Activated CD4-positive, alpha-beta T cell treated with anti-CD3 and anti-CD28 coated beads, Interleukin-2, Interleukin-4, amounts not matched to agents 100 ng/mL and 50 ng/mL, durations not matched to agents 16 hours and 8 hours (primary cell): ENCODE measurements around the gene ZBTB11.
"Not testable (repeated sequence)": the region's sequence is repeated elsewhere in the genome, so short reads cannot be mapped to it uniquely, and the experiment has no call there.

Source experiments
- DNase-seq: peaks from one replicate; pipeline ENCODE4 v3.0.0-alpha.2; 2020; ENCODE audit warnings: low spot score

The ZBTB11 gene, protein sequence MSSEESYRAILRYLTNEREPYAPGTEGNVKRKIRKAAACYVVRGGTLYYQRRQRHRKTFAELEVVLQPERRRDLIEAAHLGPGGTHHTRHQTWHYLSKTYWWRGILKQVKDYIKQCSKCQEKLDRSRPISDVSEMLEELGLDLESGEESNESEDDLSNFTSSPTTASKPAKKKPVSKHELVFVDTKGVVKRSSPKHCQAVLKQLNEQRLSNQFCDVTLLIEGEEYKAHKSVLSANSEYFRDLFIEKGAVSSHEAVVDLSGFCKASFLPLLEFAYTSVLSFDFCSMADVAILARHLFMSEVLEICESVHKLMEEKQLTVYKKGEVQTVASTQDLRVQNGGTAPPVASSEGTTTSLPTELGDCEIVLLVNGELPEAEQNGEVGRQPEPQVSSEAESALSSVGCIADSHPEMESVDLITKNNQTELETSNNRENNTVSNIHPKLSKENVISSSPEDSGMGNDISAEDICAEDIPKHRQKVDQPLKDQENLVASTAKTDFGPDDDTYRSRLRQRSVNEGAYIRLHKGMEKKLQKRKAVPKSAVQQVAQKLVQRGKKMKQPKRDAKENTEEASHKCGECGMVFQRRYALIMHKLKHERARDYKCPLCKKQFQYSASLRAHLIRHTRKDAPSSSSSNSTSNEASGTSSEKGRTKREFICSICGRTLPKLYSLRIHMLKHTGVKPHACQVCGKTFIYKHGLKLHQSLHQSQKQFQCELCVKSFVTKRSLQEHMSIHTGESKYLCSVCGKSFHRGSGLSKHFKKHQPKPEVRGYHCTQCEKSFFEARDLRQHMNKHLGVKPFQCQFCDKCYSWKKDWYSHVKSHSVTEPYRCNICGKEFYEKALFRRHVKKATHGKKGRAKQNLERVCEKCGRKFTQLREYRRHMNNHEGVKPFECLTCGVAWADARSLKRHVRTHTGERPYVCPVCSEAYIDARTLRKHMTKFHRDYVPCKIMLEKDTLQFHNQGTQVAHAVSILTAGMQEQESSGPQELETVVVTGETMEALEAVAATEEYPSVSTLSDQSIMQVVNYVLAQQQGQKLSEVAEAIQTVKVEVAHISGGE

DNA sequence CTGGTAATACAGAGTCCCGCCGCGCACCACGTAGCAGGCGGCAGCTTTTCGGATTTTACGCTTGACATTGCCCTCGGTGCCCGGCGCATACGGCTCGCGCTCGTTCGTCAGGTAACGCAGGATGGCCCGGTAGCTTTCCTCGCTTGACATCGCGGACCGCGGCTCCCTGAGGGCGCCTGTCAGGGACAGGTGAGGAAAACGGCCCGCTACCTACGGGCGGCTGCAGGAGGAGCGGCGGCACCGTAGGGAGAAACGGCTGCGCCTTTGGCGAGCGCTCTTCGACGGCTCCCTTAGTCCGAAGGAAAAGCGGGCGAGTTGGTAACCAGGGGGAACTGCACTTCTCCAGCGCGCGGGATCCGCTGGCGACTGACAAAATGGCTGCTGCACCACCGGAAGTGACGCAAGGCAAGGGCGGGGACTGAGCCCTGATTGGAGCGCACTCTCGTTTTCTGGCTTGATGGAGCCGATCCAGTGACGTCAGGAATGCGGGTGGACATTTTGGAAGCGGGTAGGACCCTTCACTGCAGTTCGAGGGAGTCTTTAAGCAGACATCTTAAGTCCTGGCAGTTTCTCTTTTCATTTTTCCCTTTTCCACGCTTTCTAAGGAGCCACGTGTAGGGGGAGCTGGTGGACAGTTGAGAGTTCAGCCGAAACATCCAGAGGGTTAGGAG, at the start of gene ZBTB11:
Gene ZBTB11 (minus strand): TSS at position 368 of the 671 bp plus-strand sequence. CDS start 218 bp downstream, at position 150.
- DNase-seq: peak; percentile 100

- DNase-seq: no peak
Observed at GRCh38 chr3:101725890-101726275, 49.0 kb upstream of the ZBTB11 start.

DNA sequence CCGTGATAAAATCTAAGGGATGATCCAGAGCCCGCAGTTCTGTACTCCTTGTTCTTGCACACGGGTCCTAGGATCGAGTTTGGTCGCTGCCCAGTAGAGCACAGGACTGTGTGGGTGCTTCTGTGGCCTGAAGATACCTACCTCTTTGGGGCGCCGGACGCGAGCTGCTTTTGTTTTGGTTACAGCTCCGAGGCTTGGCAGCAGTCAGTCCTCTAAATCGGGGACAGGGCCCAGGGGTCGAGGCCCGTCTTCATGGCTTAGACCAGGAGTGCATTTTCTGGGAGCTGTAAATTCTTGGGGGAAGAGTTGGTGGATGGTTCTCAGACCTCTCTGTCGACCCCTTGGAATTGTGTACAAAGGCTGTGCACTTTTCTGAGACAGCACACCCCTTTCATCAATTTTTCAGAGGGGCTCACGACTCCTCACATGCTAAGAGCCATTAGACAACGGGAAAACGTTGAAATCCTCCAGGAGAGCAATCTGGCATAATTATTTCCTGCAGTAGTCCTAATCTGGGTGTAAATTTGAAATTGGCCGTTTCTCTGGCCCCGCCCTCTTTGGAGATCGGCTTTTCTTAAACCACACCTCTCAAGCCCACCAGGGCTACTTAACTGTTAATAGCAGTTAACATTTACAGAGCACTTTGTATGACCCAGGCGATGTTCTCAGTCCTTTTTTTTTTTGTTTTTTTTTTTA, 48.4 kb upstream of the ZBTB11 start:
- no peak for DNase-seq

GRCh38 chr3:101724329-101725193, 47.6 kb upstream of the ZBTB11 start, which contains the start of gene CEP97:
Gene CEP97 (plus strand): TSS chr3:101724614. CDS start chr3:101724677, 63 bp downstream.
- DNase-seq: peak; percentile 91

GRCh38 chr3:101722394-101723173, 45.7 kb upstream of the ZBTB11 start:
- DNase-seq: peak; percentile 36

DNA sequence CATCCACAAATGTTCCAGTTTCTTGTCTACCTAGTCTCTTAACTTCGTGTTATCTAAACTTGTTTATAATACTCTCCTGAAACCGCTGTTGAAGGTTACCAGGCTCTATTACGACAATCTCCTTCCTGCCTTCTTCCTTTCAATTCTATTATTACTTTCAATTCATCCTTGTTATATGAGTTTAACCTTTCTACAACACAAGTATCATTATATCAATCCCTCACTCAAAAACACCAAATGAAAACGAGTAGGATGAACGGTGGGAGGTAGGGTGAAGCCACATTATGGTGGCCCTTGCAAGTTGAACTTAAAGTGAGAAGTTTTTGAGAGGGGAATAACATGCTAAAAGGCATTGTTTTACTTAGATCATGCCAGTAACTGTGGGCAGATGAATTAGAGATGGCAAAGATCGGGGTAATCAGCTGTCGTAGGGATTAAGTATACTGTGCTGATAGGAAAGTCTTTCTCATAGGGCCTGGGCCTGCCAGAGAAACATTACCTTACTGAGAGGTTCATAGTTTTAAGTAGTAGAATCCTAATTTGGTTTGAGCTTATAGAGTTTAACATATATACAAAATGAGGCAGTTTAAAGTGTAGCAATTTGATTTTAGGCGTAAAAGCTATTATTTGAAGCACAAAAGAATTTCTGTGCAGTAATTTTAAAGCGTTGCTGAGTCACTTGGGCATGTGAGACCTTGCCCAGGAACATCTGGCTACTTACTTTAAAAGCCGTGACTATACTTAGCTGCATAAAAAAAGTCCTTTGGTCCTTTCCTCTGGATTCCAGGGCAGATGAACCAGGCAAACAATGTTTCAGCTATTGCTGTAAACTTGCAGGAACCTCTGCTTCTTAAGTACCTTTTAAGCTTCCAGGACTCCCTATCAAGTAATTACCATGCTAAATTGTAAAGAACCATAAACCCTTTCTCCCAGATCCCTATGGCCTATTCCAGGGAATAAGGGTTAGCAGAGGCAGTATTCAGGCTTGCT, 44.2 kb upstream of the ZBTB11 start:
- no peak for DNase-seq

DNA sequence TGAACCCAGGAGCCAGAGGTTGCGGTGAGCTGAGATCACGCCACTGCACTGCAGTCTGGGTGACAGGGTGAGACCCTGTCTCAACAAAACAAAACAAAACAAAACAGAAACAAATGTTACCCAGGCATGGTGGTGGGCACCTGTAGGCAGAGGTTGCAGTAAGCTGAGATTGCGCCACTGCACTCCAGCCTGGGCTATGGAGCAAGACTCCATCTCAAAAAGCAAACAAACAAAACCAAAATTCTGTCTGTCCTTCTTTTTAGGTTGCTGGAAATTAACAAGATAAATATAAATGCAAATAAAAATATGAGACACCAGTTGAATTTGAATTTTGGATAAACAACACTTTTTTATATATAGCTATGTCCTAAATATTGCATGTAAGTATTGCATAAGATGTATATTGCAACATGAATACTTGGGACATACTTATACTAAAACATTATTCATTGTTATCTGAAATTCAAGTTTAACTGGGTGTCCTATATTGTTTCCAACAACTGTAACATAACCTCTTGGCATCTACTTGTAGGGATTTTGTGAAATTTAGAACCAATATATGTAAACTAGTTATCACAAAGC, 42.8 kb upstream of the ZBTB11 start:
- DNase-seq: no peak

GRCh38 chr3:101718455-101718854, 41.5 kb upstream of the ZBTB11 start:
- DNase-seq: no peak

DNA sequence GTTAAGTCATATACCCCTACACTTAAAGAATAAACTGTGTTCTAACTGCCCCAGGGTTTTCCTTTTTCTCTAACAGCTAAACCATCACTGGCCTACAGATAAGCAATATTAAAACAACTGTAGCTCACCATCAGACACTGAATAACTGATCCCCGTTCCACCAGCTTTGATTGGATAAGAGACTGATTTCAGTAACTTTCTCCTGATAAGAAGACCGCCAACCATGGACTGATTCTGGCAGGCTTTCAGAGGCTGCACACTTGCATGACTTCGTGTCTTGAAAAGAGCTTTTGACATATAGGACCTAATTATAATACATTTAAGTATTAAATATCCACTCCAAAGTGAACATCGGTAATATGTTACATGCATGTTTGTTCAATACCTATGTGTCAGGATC, 32.2 kb upstream of the ZBTB11 start:
- DNase-seq: no peak

- not testable (repeated sequence) for DNase-seq
Observed at GRCh38 chr3:101704639-101705038, 27.7 kb upstream of the ZBTB11 start.

DNA sequence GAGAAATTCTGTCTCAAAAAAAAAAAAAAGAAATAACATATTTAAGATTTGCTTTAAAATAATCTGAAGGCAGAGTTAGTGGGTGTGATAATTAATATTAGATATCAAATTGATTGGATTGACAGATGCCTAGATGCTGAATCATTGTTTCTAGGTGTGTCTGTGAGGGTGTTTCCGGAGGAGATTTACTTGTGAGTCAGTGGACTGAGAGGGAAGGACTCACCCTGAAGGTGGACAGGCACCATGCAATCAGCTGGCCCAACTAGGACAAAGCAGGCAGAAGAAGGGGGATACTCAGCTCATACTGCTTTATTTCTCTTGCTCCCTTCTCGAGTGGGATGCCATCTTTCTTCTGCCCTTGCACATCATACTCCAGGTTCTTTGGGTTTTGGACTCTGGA, 26.2 kb upstream of the ZBTB11 start:
- no peak for DNase-seq

GRCh38 chr3:101702726-101703125, 25.8 kb upstream of the ZBTB11 start:
- DNase-seq: no peak

DNA sequence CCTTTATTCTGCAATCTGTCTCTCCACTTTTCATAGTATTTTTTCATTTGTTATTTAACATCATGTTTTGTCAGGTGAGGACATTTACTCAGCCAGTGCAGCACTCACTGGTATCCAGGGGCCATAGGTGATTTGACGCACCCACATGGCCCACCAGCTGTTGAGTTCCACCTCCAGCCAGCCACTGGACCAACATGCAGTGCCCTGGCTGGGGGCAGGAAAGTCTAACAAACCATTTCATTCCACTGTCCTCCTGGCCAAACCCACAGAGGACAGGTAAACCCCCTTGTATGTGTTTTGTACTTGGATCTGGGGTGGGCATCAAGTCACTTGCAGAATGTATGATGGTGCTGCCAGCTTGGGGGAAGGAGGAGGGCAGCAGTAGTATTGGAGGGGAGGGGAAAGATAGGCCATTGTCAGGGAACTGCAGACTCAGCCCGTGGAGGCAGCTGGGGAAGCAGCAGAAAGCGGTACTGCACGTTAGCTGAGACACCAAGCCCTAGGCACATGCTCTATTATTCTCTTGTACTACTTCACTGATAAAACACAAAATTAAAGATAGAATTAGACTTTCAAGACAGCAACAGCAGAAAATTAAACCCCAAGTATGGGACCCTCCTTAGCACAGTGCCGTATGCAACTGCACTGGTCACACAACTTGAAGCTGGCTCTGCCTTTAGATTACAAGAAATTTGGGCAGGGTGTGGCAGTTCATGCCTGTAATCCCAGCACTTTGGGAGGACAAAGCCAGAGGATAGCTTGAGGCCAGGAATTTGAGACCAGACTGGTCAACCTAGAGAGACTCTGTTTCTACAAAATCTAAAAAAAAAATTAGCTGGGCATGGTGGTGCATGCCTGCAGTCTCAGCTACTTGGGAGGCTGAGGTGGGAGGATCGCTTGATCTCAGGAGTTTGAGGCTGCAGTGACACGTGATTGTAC, 25.0 kb upstream of the ZBTB11 start:
- no peak for DNase-seq

- DNase-seq: peak; percentile 67
Observed at GRCh38 chr3:101695779-101696372, 18.9 kb upstream of the ZBTB11 start.

DNA sequence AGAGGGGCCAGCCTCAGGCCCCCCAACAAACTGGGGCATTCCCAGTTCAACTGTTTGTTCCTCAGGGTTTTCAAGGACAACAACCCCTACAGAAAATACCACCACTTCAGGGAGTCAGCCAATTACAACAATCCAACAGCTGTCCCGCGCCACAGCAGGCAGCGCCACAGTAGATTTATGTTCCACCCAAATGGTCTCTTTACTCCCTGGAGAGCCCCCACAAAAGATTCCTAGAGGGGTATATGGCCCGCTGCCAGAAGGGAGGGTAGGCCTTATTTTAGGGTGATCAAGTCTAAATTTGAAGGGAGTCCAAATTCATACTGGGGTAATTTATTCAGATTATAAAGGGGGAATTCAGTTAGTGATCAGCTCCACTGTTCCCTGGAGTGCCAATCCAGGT, 17.9 kb upstream of the ZBTB11 start:
- not testable (repeated sequence) for DNase-seq

DNA sequence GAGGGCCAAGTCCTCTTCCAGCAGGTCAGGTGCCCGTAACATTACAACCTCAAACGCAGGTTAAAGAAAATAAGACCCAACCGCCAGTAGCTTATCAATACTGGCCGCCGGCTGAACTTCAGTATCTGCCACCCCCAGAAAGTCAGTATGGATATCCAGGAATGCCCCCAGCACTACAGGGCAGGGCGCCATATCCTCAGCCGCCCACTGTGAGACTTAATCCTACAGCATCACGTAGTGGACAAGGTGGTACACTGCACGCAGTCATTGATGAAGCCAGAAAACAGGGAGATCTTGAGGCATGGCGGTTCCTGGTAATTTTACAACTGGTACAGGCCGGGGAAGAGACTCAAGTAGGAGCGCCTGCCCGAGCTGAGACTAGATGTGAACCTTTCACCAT, 16.6 kb upstream of the ZBTB11 start:
- not testable (repeated sequence) for DNase-seq
